GM12864 (cell line): ENCODE measurements around the gene SMURF2.
A peak's percentile ranks its signal among the peaks of the same experiment; 100 is the strongest.

Source experiments
- DNase-seq: peaks from one replicate; pipeline ENCODE4 v3.0.0-alpha.2; 2011; ENCODE audit warnings: low read depth
- H3K4me3 ChIP-seq: 2 replicates; pipeline ENCODE4 v1.5.1; 2011; ENCODE audit warnings: mild to moderate bottlenecking, low read depth, low read length, control low read depth
- CTCF ChIP-seq: IDR thresholded peaks from 2 replicates; pipeline ENCODE4 v1.5.1; 2011; ENCODE audit warnings: low read depth, mild to moderate bottlenecking, moderate library complexity, low read length, control low read depth, inconsistent platforms; ENCODE audit errors: missing control alignments

SMURF2 gene

DNA sequence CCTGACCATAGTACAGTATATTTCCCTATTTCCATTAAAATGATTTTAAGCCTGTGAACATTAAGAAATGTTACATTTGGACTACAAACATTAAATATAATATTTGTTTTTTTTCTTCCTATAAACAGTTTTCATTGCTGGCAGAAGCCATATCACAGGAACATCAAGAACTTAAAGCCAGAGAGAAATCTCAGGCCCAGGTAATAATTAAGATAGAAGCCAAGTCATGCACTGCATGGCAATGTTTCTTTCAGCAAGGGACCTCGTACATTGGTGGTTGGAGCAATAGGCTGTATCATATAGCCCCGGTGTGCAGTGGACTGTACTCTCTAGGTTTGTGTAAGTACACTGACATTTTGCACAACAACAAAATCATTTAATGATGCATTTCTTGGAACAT is 125.2 kb downstream of the SMURF2 start:
- DNase-seq = no peak
- no peak for TF ChIP-seq CTCF
- H3K4me3 ChIP-seq = no peak overlapping the region

- no peak for TF ChIP-seq CTCF
These were observed 126.8 kb downstream of the SMURF2 start for GRCh38 chr17:64535357-64535756.

DNA sequence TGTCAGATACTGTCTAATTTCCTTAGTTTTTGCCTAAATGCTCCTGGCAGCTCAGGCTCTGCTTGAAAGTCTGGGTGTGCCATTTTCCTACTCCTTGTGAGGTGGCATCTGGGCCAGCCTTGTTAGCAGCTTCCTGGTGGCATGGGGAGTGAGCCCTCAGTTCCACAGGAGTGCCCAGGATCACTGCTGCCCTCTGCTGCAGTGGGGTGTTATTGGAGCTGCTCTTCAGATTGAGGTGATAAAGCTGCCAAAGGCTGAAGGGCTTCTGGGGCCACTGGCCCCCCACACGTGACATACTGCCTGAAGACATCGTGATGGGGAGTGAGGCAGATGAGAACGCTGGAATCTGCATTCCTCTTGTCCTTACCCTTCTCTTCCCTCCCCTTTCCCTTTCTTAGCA is 127.9 kb downstream of the SMURF2 start:
- no peak overlapping the region for H3K4me3 ChIP-seq
- no peak for DNase-seq
- peak; percentile 18 for TF ChIP-seq CTCF

More at GRCh38 chr17:64535357-64535756, 126.8 kb downstream of the SMURF2 start:
- DNase-seq = no peak
- H3K4me3 ChIP-seq = no peak overlapping the region

DNA sequence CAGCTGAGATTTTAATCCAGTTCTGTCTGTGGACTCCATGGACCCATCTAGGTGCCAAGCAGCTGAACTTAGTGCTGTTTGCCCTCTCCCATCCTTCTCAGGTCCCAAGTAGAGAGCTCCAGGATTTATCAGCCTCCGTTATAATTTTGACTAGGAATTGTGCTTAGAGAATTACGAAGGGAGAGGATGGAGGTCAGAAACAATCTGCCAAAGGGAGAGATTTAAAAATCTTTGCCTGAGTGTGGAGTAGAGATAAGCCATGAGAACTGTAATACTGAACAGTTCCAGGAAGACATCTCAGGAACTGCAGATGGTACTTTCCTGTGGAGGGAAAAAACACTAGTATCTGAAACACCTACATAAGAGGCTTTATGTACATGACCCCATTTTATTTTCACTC is 128.3 kb downstream of the SMURF2 start:
- no peak for DNase-seq
- no peak overlapping the region for H3K4me3 ChIP-seq
- no peak for TF ChIP-seq CTCF

DNA sequence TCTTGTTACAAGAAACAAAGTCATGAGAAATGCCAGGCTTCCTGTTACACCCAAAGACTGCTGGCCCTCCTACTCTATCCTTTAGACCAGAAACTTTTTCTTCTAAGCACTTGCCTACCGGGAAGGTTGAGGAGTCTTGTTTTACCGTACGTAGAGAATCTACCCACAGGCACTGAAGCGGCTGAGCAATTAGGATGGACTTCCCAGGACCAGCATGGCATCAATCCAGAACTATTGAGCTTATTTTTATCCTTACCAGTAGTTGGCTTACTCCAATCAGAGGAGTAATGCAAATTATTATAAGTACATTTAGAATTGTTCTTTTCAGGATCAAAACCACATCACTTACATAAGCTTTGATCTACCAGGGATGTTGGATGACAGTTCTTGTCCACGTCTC is 129.7 kb downstream of the SMURF2 start:
- no peak for TF ChIP-seq CTCF
- no peak overlapping the region for H3K4me3 ChIP-seq
- no peak for DNase-seq

DNA sequence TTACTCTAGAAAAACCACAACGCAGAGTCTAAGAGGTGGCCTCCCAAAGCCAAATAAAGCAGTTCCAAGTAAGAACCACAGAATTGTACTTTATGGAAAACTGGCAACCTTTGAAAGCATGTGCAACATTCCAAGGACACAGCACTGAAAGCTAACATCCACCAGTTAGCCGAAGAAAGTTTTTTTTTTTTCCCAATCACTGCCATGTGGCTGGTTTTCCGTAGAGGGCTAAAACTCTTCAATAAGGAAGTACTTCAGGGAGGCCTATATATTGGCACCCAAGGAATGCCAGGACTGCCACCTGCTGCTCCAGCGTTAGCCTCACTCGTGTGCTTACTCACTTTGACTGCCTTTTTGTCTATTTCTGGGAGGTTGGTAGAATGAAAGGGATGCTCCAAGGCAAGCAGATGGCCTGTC is 130.1 kb downstream of the SMURF2 start:
- DNase-seq = no peak
- TF ChIP-seq CTCF = no peak
- no peak overlapping the region for H3K4me3 ChIP-seq

DNA sequence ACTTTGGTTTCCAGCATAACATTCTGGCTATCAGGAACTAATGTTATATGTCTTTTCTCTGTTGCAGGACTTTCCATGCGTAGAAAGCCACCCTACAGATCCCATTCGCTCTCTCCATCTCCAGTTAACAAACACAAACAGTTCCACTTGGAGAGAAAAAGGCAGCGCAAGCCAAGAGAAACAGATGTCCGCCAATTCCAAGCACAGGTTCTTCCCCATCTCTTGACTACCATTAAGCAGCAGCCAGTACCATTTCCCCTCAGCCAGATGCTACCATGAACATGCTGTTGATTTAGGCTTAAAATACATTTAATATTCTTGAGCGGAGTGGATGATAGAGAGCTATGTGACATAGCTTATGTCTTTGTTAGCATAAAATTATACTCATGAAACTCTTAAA is 132.9 kb downstream of the SMURF2 start:
- no peak overlapping the region for H3K4me3 ChIP-seq
- TF ChIP-seq CTCF = no peak
- DNase-seq = no peak
